GM12878 (cell line): ENCODE data around the gene MC3R. TPM values are rescaled to one million over a fixed set of nuclear protein-coding genes. Genes with fewer than 3 reads are reported as not detected.

Source experiments
- ATAC-seq: fragments of 200-7000 bp; cut with Tn5 transposase; 3 replicates; pipeline ENCODE4 v1.9.1; 2020; ENCODE audit warnings: mild to moderate bottlenecking, moderate library complexity
- BruUV-seq: library from RNA; stranded (reverse); fragments of 400-500 nt; replicated peaks from 2 replicates; lab custom pipeline; 2021; lab: Mats Ljungman, UMichigan
- CTCF ChIA-PET: fragments of 300-600 bp; sonication (Branson Sonifier 250); formaldehyde crosslinking; extraction: SDS; loops from one replicate; lab custom pipeline; 2021; ENCODE audit warnings: inconsistent platforms; lab: Yijun Ruan, JAX
- POLR2A ChIA-PET: fragments of 350-600 bp; formaldehyde crosslinking; extraction: SDS; loops from one replicate; lab custom pipeline; 2021; ENCODE audit warnings: inconsistent platforms; lab: Charles Lee
- RAD21 ChIA-PET: fragments of 300-600 bp; sonication (Branson Sonifier 250); formaldehyde crosslinking; loops from one replicate; lab custom pipeline; 2023; ENCODE audit warnings: antibody characterized with exemption; ENCODE audit not compliant: unreplicated experiment; lab: Charles Lee
- SMC1A ChIA-PET: fragments of 300-600 bp; sonication (Branson Sonifier 250); formaldehyde crosslinking; loops from one replicate; lab custom pipeline; 2023; ENCODE audit not compliant: unreplicated experiment, uncharacterized antibody; lab: Charles Lee
- DNase-seq: peaks from one replicate; pipeline ENCODE4 v3.0.0-alpha.2; 2011; ENCODE audit warnings: low read depth, low spot score
- FAIRE-seq: peaks from 3 replicates; lab custom pipeline; 2011; peaks lifted over from hg19 to GRCh38; lab: Jason Lieb, UNC
- H2AFZ ChIP-seq: 2 replicates; pipeline ENCODE4 v1.6.0; 2011; ENCODE audit warnings: low read depth, low read length, control low read depth; ENCODE audit not compliant: control insufficient read depth
- H3K27ac ChIP-seq: 2 replicates; pipeline ENCODE4 v1.5.1; 2011; ENCODE audit warnings: control low read depth; ENCODE audit not compliant: control insufficient read depth, insufficient read depth
- H3K27me3 ChIP-seq, 2 experiments: replicated peaks in 1 of 2; 2 replicates each; pipeline versions ENCODE4 v1.6.0 to v1.6.1; 2011; ENCODE audit warnings: low read length in 1 of 2; ENCODE audit not compliant: control insufficient read depth in 2 of 2, insufficient read depth in 2 of 2
- H3K36me3 ChIP-seq, 2 experiments: 2 replicates each; pipeline ENCODE4 v1.5.1; 2011; ENCODE audit warnings: low read length in 1 of 2; ENCODE audit not compliant: control insufficient read depth in 2 of 2, insufficient read depth in 2 of 2
- H3K4me1 ChIP-seq: 2 replicates; pipeline ENCODE4 v1.6.1; 2011; ENCODE audit warnings: mild to moderate bottlenecking, low read length, moderate library complexity, mixed read lengths; ENCODE audit not compliant: control insufficient read depth, insufficient read depth
- H3K4me2 ChIP-seq: 2 replicates; pipeline ENCODE4 v1.6.0; 2011; ENCODE audit warnings: control low read depth; ENCODE audit not compliant: control insufficient read depth, insufficient read depth
- H3K4me3 ChIP-seq: fragments of 200-600 bp; sonication (generic); 2 replicates; pipeline ENCODE4 v1.5.1; 2016
- H3K79me2 ChIP-seq: 2 replicates; pipeline ENCODE4 v1.6.0; 2011; ENCODE audit warnings: low read length; ENCODE audit not compliant: control insufficient read depth, insufficient read depth
- H3K9ac ChIP-seq: 2 replicates; pipeline ENCODE4 v1.8.0; 2011; ENCODE audit warnings: low read length, control low read depth, mixed read lengths; ENCODE audit not compliant: control insufficient read depth, insufficient read depth
- H3K9me3 ChIP-seq: replicated peaks from 3 replicates; pipeline ENCODE4 v1.5.1; 2011; ENCODE audit warnings: mild to moderate bottlenecking, low read length; ENCODE audit not compliant: control insufficient read depth, insufficient read depth
- H4K20me1 ChIP-seq: 2 replicates; pipeline ENCODE4 v1.6.0; 2011; ENCODE audit not compliant: control insufficient read depth, insufficient read depth
- BACH1 ChIP-seq: fragments of 450-650 bp; IDR thresholded peaks from 2 replicates; pipeline ENCODE4 v1.6.1; 2017; ENCODE audit warnings: mild to moderate bottlenecking, borderline replicate concordance
- IRF4 ChIP-seq: IDR thresholded peaks from 2 replicates; pipeline ENCODE4 v1.6.1; 2011; ENCODE audit warnings: low read depth, low read length
- POLR2AphosphoS2 ChIP-seq: IDR thresholded peaks from 2 replicates; pipeline ENCODE4 v1.6.1; 2011; ENCODE audit warnings: low read depth, mild to moderate bottlenecking, low read length, improper control_type of control experiment, moderate library complexity
- POU2F2 ChIP-seq: IDR thresholded peaks from 3 replicates; pipeline ENCODE4 v1.6.1; 2011; ENCODE audit warnings: low read depth, mild to moderate bottlenecking, low read length, borderline replicate concordance
- REST ChIP-seq: IDR thresholded peaks from 2 replicates; pipeline ENCODE4 v1.6.1; 2012; ENCODE audit warnings: mild to moderate bottlenecking, low read depth, low read length
- TBL1XR1 ChIP-seq: IDR thresholded peaks from 2 replicates; pipeline ENCODE4 v1.6.1; 2012; ENCODE audit warnings: low read depth, low read length, improper control_type of control experiment
- TCF3 ChIP-seq: IDR thresholded peaks from 2 replicates; pipeline ENCODE4 v1.6.1; 2012; ENCODE audit warnings: low read depth, mild to moderate bottlenecking, low read length, borderline replicate concordance; ENCODE audit not compliant: insufficient read depth
- USF1 ChIP-seq: IDR thresholded peaks from 2 replicates; pipeline ENCODE4 v1.6.1; 2011; ENCODE audit warnings: borderline replicate concordance, low read depth, mild to moderate bottlenecking, moderate library complexity, mixed read lengths, low read length; ENCODE audit not compliant: insufficient read depth; ENCODE audit errors: extremely low read length
- YY1 ChIP-seq: IDR thresholded peaks from 2 replicates; pipeline ENCODE4 v1.6.1; 2011; ENCODE audit warnings: low read depth, mild to moderate bottlenecking, low read length
- WGBS: methylation state at CpG from one replicate; pipeline ENCODE4 v1.1.6; 2016; ENCODE audit warnings: low lambda C conversion rate; ENCODE audit not compliant: insufficient replicate concordance, insufficient coverage; ENCODE audit errors: missing lambda C conversion rate; 5-methylcytosine and 5-hydroxymethylcytosine counted together
- in situ Hi-C: fragments of 300-500 bp; cut with MboI; formaldehyde crosslinking; loops from 9 replicates; pipeline ENCODE4 v1.14.3; 2018; ENCODE audit warnings: mixed read lengths
- intact Hi-C: fragments of 100-400 bp; cut with micrococcal nuclease; formaldehyde crosslinking; loops from one replicate; pipeline ENCODE4 v1.14.2; 2022; ENCODE audit not compliant: unreplicated experiment
- polyA plus RNA-seq, 11 experiments: library from polyadenylated mRNA; depleted of rRNA in 4 of 11; unstranded in 6 of 11; stranded (reverse) in 5 of 11; fragments of >200 nt; fragmentation: Nextera tagmentation in 4 of 11; fragmentation: Illumina TruSeq in 1 of 11; extraction: Ambion mirVana in 4 of 11; extraction: Trizol in 1 of 11; gene quantifications; 1 replicate in 1 of 11; 2 replicates in 10 of 11; pipeline versions ENCODE4 v1.2.1 to v1.2.3, GENCODE V29; 2011 to 2016; ENCODE audit warnings: inconsistent platforms in 2 of 11, missing spikeins in 2 of 11, low read depth in 1 of 11
- total RNA-seq, 4 experiments: library from RNA; depleted of rRNA in 3 of 4; stranded (reverse); fragments of >200 nt in 3 of 4; fragmentation: Illumina TruSeq in 1 of 4; extraction: Trizol in 1 of 4; gene quantifications; 2 replicates each; pipeline versions ENCODE4 v1.2.1 to v1.2.3, GENCODE V29; 2013 to 2021

The MC3R gene
- total and polyA plus RNA-seq, 10 of the 15 experiments (the other 5 are each of a cell fraction or from before 2014, with no cell fraction given): not detected

- in situ Hi-C loops: no loop called here
- ChIA-PET POLR2A (no interaction called here), RAD21 (no interaction called here), SMC1A (no interaction called here), CTCF (no interaction called here)
- Histone ChIP-seq H3K36me3 (no peaks in the 10 kb centered on the region), H3K4me2 (no peak overlapping the region), H4K20me1 (no peaks in the 10 kb centered on the region), H3K79me2 (no peaks in the 10 kb centered on the region), H3K4me1 (no peaks in the 10 kb centered on the region), H3K27ac (no peak overlapping the region), H2AFZ (no peak overlapping the region), H3K4me3 (no peak overlapping the region), H3K9me3 (no peaks in the 10 kb centered on the region; the same call in 2 of the 3 replicates), H3K27me3 (no peaks in the 10 kb centered on the region), H3K9ac (no peak overlapping the region)
- FAIRE-seq (no peak), ATAC-seq (no peak), DNase-seq (no peak)
- no TSS peak for BruUV-seq
- TF ChIP-seq POU2F2: no peak
- no peak for TF ChIP-seq BACH1
- no peak for TF ChIP-seq YY1
- no peak for TF ChIP-seq IRF4
- no peak for TF ChIP-seq POLR2AphosphoS2
- TF ChIP-seq USF1: no peak
- intact Hi-C loops: no loop called here
Measured at GRCh38 chr20:56237335-56237734, 11.2 kb upstream of the MC3R start.

- in situ Hi-C loops (no loop called here), intact Hi-C loops (no loop called here)
- RAD21 ChIA-PET: no interaction called here
- no peaks in the 10 kb centered on the region for H3K4me1 ChIP-seq
- POLR2A ChIA-PET: no interaction called here
- FAIRE-seq: no peak
- no peaks in the 10 kb centered on the region for H3K79me2 ChIP-seq
- no peak overlapping the region for H2AFZ ChIP-seq
- no peaks in the 10 kb centered on the region for H4K20me1 ChIP-seq
- H3K27ac ChIP-seq: no peak overlapping the region
- SMC1A ChIA-PET: no interaction called here
- no peaks in the 10 kb centered on the region for H3K9me3 ChIP-seq
- no peaks in the 10 kb centered on the region for H3K36me3 ChIP-seq
- TF ChIP-seq TBL1XR1 (no peak), POU2F2 (no peak), TCF3 (no peak), REST (peak; percentile 66; the same call in 1 of the 2 replicates)
- H3K4me2 ChIP-seq: no peak overlapping the region
- no TSS peak for BruUV-seq
- H3K9ac ChIP-seq: no peak overlapping the region
- no peak for DNase-seq
- CTCF ChIA-PET: interaction anchor here (1.3 to 1.4 kb wide), 2 partner anchors 9 to 1265 kb away, joined by 3 read pairs; no protein-coding TSS in a partner anchor
- no peaks in the 10 kb centered on the region for H3K27me3 ChIP-seq
- ATAC-seq: no peak
- H3K4me3 ChIP-seq: no peak overlapping the region
- WGBS: 0% methylated on average over 6 of the region's 6 CpGs
Measured at GRCh38 chr20:56244259-56244658, 4.3 kb upstream of the MC3R start.
